Measurements from ENCODE around the gene FGD5.

Gene FGD5

GRCh38 chr3:14789640-14790285, 29.0 kb upstream of the FGD5 start:
- DNase-seq: no peak

- peak; percentile 27 for DNase-seq
These were observed 27.3 kb upstream of the FGD5 start for GRCh38 chr3:14791343-14791945.

DNA sequence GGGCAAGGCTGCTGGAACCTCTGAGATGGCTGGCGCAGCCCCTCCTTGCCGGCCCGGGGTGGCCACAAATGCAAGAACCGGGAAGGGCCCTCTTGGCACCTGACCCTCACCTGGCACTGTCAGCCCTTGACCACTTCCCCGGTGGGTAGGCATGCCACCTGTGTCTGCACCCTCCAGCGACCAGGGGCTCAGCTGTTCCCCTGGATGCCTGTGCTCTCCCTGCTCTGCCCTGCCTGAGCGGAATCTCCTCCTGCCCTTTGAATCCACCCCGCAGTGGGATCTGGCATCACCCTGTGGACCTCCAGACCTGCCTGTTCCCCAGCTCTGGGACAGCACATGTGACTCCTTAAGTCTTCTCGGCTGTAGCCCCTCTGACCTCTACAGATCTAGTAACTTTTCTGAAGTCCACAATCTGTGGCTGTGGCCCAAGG, 26.1 kb upstream of the FGD5 start:
- no peak for DNase-seq

DNA sequence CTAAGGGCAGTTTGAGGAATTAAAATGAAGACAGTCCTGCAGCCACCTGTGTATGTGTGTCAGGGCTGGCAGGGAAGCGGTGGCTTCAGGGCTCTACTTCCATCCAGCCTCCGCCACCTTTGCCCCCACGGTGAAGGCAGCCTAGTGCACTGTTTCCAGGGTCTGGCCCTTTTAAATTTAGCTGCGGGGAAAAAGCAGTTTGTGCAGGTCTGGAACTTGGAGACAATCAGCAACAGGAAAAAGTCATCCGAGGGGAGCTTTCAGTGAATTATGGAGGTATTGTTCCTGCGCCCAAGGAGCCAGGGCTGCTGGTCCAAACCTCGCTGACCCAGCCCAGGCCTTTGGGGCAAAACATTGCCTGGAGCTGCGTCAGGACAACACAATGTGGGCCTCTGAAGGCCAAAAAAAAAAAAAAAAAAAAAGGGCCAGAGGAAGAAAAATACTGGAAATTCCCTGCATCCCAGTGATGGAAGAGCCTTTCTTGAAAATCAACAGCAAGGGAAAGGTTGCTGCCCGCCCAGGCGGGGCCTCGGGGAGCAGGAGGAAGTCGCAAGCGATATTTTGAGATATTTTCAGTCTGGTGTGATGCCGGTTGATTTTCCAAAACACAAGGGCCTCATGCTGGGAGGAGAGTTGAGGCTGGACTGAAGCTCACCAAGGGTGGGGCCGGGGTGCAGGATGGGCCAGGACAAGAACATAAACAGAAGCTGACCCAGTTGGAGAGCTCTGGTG, 25.5 kb upstream of the FGD5 start:
- no peak for DNase-seq

DNA sequence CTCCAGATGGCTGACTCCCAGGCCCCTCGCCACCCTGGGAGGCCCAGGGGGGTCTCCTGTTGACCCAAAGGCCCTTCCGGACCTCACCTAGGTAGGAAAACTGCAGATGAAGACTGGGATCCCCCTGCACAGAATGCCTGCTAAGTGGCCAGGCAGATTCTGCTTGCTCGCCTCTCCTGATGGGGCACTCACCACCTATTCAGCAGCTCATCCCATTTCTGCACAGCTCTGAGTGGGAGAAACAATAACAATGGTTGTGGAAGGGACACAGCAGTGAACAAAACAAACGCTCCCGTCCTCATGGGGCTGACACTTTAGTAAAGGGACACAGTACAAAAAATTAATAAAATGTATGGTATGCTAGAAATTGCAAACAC, 24.9 kb upstream of the FGD5 start:
- no peak for DNase-seq

- DNase-seq: no peak
These were observed 24.3 kb upstream of the FGD5 start for GRCh38 chr3:14794435-14794834.

DNA sequence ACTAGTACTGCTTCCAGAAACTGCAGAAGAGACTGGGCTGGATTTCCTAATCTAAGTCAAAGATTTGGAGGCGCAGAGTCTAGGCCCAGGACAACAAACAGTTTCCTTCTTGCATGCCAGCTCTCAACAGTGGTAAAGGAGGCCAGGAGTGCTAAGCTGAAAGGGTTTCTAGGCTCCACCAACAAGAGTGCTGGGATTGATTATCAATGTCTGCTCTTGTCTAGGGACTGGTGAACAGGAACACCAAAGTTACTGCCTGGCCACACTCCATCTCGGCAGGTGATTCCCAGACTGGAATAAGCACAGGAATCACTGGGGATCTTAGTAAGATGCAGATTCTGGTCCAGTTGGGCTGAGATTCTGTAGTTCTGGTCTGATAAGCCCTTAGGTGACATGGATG, 22.8 kb upstream of the FGD5 start:
- no peak for DNase-seq

DNA sequence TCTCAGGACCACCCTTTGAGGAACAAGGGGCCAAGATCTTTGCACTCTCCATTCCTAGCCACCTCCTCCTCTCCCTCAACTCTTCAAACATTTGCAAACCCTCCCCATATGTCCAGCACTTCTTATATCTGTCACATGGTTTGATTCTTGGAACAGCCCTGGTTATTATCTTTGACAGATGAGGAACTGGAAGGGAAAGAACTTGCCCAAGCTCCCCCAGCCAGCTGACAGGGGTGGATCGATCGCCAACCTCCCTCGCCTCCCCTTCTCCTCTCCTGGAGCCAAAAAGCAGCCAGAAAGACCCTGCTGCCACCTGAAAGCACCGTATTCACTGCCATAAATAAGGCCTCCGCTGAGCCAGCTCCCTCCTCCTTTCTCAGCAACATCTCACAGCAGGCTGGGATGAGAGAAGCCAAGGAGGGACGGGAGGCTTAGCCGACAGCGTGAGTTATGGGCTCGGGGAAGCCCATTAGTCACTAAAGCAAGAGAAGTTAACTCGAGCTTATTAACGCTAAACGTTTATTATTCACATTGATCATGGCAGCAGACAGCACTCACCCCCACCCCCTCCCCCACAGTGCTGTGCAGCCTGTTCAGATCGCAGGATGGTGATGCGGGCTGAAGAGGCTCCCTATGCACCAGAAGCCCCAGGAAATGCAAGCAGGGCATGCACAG, 22.2 kb upstream of the FGD5 start:
- no peak for DNase-seq

GRCh38 chr3:14797731-14798130, 21.0 kb upstream of the FGD5 start:
- DNase-seq: no peak

GRCh38 chr3:14798231-14798630, 20.5 kb upstream of the FGD5 start:
- DNase-seq: no peak

GRCh38 chr3:14799146-14799545, 19.6 kb upstream of the FGD5 start:
- DNase-seq: no peak

DNA sequence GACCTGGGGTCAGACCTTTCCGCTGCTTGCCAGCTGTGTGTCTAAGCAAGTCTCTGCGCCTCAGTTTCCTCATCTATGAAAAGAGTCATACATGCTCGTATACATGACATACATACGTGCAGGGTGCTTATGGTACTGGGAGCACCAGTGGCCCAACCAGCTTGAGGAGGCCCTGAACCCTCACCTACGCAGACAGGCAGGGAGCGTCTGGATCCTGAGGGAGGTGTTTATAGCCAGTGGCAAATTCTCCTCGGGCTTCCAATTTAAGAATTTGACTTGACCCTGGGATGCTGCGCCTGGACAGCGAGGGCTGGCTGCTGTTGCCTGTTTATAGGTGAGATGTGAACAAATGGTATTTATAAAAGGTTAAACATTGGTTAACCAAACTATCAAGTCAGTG, 17.7 kb upstream of the FGD5 start:
- no peak for DNase-seq

- DNase-seq: no peak
These were observed 16.9 kb upstream of the FGD5 start for GRCh38 chr3:14801668-14802380.

- no peak for DNase-seq
These were observed 16.4 kb upstream of the FGD5 start for GRCh38 chr3:14802381-14802731.

DNA sequence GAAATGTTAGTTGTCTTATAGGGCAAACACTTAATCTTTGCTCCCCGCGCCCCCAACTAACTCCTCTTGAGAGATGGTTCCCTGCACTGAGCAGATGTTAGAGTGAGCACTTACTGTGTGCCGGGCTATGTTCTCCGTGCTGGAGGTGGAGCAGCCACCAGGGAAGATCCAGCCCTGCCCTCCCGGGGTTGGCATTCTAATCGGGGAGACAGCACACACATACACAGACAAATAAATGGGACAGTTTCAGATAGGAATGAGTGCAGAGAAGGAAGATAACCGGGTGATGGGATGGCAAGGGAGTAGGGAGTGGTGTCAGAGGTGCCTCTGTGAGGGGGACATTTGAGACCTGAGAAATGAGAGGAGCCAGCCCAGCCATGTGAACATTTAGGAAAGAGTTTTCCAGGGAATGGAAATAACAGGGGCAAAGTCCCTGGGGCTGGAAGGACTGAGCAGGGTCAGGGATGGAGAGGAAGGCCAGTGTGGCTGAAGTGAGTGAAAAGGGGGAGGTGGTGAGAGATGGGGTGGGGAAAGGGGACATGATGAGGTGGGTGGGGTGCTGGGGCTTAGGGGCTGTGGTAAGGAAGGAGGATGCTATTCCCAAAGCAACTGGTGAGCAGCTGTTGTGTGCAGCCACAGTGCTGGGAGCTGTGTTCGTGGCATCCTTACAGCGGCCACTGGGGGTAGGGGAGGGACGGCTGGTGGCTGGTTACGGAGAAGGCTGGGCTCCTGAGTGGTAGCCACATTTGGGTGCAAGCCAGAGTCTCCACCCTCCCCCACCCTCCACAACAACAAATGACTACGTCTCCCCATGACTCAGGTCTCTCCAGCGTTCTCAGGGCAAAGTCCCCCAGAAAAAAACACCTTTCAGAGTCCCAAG, 15.4 kb upstream of the FGD5 start:
- DNase-seq: no peak

GRCh38 chr3:14803981-14804834, 14.6 kb upstream of the FGD5 start:
- DNase-seq: no peak

DNA sequence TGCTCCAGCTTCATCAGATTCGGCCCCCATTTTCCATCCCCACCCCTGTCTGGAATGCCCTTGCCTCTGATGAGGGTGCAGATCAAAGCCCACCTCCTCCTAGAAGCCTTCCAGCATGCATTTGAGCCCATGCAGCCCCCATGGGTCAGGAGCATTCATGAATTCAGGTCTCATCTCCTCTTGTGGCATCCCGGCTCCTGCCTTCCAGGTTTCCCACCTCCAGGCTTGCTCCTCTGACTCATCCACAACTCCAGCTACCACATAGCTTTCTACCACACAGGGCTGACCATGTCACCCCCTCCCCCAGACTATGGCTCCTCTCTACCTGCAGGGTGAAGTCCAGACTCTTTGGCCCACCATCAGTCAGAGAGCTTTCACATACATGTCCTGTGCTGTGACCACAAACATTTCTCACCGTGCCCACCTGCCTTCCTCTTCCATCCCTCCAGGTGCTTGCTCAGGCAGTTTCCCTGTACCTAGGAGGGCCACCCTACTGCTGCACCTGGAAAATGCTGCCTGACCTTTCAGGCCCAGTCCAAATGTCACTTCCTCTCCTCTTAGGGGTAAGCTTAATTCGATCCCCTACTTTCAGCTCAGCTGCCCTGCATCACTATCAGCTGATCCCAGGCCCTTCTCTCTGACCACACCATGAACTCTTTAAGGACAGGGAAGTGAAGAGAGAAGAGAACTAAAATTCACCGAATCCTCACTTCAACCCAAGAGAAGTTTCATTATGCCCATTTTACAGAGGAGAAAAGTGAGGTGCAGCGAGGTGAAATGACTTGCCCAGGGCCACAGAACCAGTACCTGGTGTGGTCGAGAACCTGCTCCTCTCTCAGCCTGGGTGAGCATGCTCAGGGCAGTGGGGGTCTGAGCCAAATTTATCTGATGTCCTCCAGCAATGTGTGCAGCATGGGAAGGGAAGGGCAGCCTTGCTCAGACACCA, 13.7 kb upstream of the FGD5 start:
- DNase-seq: no peak

- no peak for DNase-seq
These were observed 12.7 kb upstream of the FGD5 start for GRCh38 chr3:14805961-14806537.

- no peak for DNase-seq
These were observed 12.0 kb upstream of the FGD5 start for GRCh38 chr3:14806641-14807263.

Data from stimulated activated CD4-positive, alpha-beta T cell treated with anti-CD3 and anti-CD28 coated beads, Interleukin-12 subunit alpha, Interleukin-12 subunit beta, amount 100 ng/mL, for 4 hours (primary cell).